Caco-2 (cell line): ENCODE measurements around the gene ZNF438. TPM values are rescaled to one million over a fixed set of nuclear protein-coding genes. Genes with fewer than 3 reads are reported as not detected.

Experiments used
- BruUV-seq: library from RNA; stranded (reverse); fragments of 400-500 nt; replicated peaks from 2 replicates; lab custom pipeline; 2021; lab: Mats Ljungman, UMichigan
- CTCF ChIA-PET: fragments of 300-600 bp; sonication (Branson Sonifier 250); formaldehyde crosslinking; loops from one replicate; lab custom pipeline; 2022; ENCODE audit warnings: antibody characterized with exemption; lab: Charles Lee
- POLR2A ChIA-PET: fragments of 300-600 bp; sonication (Branson Sonifier 250); formaldehyde crosslinking; loops from one replicate; lab custom pipeline; 2022; ENCODE audit warnings: antibody characterized with exemption; lab: Charles Lee
- DNase-seq, 2 experiments: peaks; one replicate each; pipeline versions ENCODE4 v3.0.0 to v3.0.0-alpha.2; 2020 to 2022
- H3K27me3 ChIP-seq: replicated peaks from 2 replicates; pipeline ENCODE4 v1.6.0; 2011; ENCODE audit warnings: low read length; ENCODE audit not compliant: control insufficient read depth, insufficient read depth
- H3K36me3 ChIP-seq: 2 replicates; pipeline ENCODE4 v1.5.1; 2011; ENCODE audit warnings: low read length; ENCODE audit not compliant: control insufficient read depth, insufficient read depth
- H3K4me1 ChIP-seq: fragments of 250-450 bp; sonication (Bioruptor Pico); 2 replicates; pipeline ENCODE4 v1.5.1; 2020; ENCODE audit warnings: mild to moderate bottlenecking
- H3K4me3 ChIP-seq: 2 replicates; pipeline ENCODE4 v1.5.1; 2011; ENCODE audit warnings: low read depth, mild to moderate bottlenecking, control low read depth, low read length
- H3K9me3 ChIP-seq: fragments of 250-450 bp; sonication (Bioruptor Pico); 2 replicates; pipeline ENCODE4 v1.5.1; 2020; ENCODE audit warnings: mild to moderate bottlenecking, moderate library complexity
- H3K27ac Mint-ChIP-seq: one replicate; pipeline ENCODE4 v1.8.0; 2022; ENCODE audit warnings: mixed read lengths; ENCODE audit not compliant: unreplicated experiment
- H3K27me3 Mint-ChIP-seq: one replicate; pipeline ENCODE4 v1.8.0; 2022; ENCODE audit warnings: mixed read lengths; ENCODE audit not compliant: insufficient read depth, unreplicated experiment
- H3K36me3 Mint-ChIP-seq: one replicate; pipeline ENCODE4 v1.8.0; 2022; ENCODE audit warnings: mild to moderate bottlenecking, mixed read lengths; ENCODE audit not compliant: insufficient read depth, unreplicated experiment
- H3K4me1 Mint-ChIP-seq: one replicate; pipeline ENCODE4 v1.8.0; 2022; ENCODE audit warnings: low read depth, mixed read lengths; ENCODE audit not compliant: unreplicated experiment
- H3K4me3 Mint-ChIP-seq: one replicate; pipeline ENCODE4 v1.8.0; 2022; ENCODE audit warnings: mild to moderate bottlenecking, moderate library complexity, mixed read lengths; ENCODE audit not compliant: unreplicated experiment
- H3K9me3 Mint-ChIP-seq: one replicate; pipeline ENCODE4 v1.8.0; 2022; ENCODE audit warnings: mixed read lengths; ENCODE audit not compliant: unreplicated experiment
- CTCF ChIP-seq, 2 experiments: fragments of 200-600 bp in 1 of 2; IDR thresholded peaks; 1 replicate in 1 of 2; 2 replicates in 1 of 2; pipeline versions ENCODE4 v1.5.1 to v1.8.0; 2011 to 2022; ENCODE audit warnings: antibody characterized with exemption in 1 of 2, control low read depth in 1 of 2, inconsistent platforms in 1 of 2, low read depth in 1 of 2, low read length in 1 of 2, mild to moderate bottlenecking in 1 of 2, moderate library complexity in 1 of 2; ENCODE audit not compliant: insufficient read depth in 1 of 2, severe bottlenecking in 1 of 2, unreplicated experiment in 1 of 2
- intact Hi-C: fragments of 100-400 bp; cut with micrococcal nuclease; formaldehyde crosslinking; loops from one replicate; pipeline ENCODE4 v1.10.0; 2022; ENCODE audit not compliant: unreplicated experiment
- total RNA-seq: library from RNA; stranded (reverse); gene quantifications from 2 replicates; pipeline ENCODE4 v1.2.3, GENCODE V29; 2022

Gene ZNF438
- total RNA-seq, 1 experiment from 2014 or later = 1.00 TPM

GRCh38 chr10:31014161-31014875, 17.3 kb downstream of the ZNF438 start:
- TF ChIP-seq CTCF (IDR thresholded peaks at IDR 0.05; ENCODE audit: insufficient read depth in 1 of 2, low read depth in 1 of 2, low read length in 1 of 2, severe bottlenecking in 1 of 2, unreplicated experiment in 1 of 2) = no peak
- no peaks in the 10 kb centered on the region for H3K9me3 ChIP-seq
- H3K4me3 ChIP-seq = no peak overlapping the region
- no peaks in the 10 kb centered on the region for H3K36me3 ChIP-seq
- no peaks in the 10 kb centered on the region for H3K4me1 Mint-ChIP-seq
- POLR2A ChIA-PET = no interaction called here
- H3K27ac Mint-ChIP-seq = no peak overlapping the region
- H3K36me3 Mint-ChIP-seq = no peaks in the 10 kb centered on the region
- no peak for DNase-seq
- no peak overlapping the region for H3K4me3 Mint-ChIP-seq
- H3K27me3 ChIP-seq = no peaks in the 10 kb centered on the region
- H3K27me3 Mint-ChIP-seq = no peaks in the 10 kb centered on the region
- intact Hi-C loops = no loop called here
- H3K9me3 Mint-ChIP-seq = no peaks in the 10 kb centered on the region
- BruUV-seq = no TSS peak
- CTCF ChIA-PET = no interaction called here
- no peaks in the 10 kb centered on the region for H3K4me1 ChIP-seq

- no peak for DNase-seq
- no peak for TF ChIP-seq CTCF (IDR thresholded peaks at IDR 0.05; ENCODE audit: insufficient read depth in 1 of 2, low read depth in 1 of 2, low read length in 1 of 2, severe bottlenecking in 1 of 2, unreplicated experiment in 1 of 2)
- Mint-ChIP-seq H3K27ac (no peak overlapping the region), H3K9me3 (no peaks in the 10 kb centered on the region), H3K27me3 (no peaks in the 10 kb centered on the region), H3K4me1 (no peaks in the 10 kb centered on the region), H3K4me3 (no peak overlapping the region), H3K36me3 (no peaks in the 10 kb centered on the region)
- no peaks in the 10 kb centered on the region for H3K4me1 ChIP-seq
- no peaks in the 10 kb centered on the region for H3K36me3 ChIP-seq
- no peak overlapping the region for H3K4me3 ChIP-seq
- BruUV-seq = no TSS peak
- CTCF ChIA-PET = no interaction called here
- no peaks in the 10 kb centered on the region for H3K27me3 ChIP-seq
- H3K9me3 ChIP-seq = no peaks in the 10 kb centered on the region
- intact Hi-C loops = no loop called here
- POLR2A ChIA-PET = no interaction called here
Observed at GRCh38 chr10:31013331-31013730, 18.3 kb downstream of the ZNF438 start.

- H3K4me3 ChIP-seq = no peak overlapping the region
- CTCF ChIA-PET = no interaction called here
- Mint-ChIP-seq H3K27me3 (no peaks in the 10 kb centered on the region), H3K9me3 (no peaks in the 10 kb centered on the region), H3K4me1 (no peaks in the 10 kb centered on the region), H3K4me3 (no peak overlapping the region), H3K27ac (no peak overlapping the region), H3K36me3 (no peaks in the 10 kb centered on the region)
- POLR2A ChIA-PET = no interaction called here
- H3K4me1 ChIP-seq = no peaks in the 10 kb centered on the region
- H3K9me3 ChIP-seq = no peaks in the 10 kb centered on the region
- no peaks in the 10 kb centered on the region for H3K36me3 ChIP-seq
- no peaks in the 10 kb centered on the region for H3K27me3 ChIP-seq
- intact Hi-C loops = no loop called here
- BruUV-seq = no TSS peak
- TF ChIP-seq CTCF (IDR thresholded peaks at IDR 0.05; ENCODE audit: insufficient read depth in 1 of 2, low read depth in 1 of 2, low read length in 1 of 2, severe bottlenecking in 1 of 2, unreplicated experiment in 1 of 2) = no peak
- no peak for DNase-seq
Observed at GRCh38 chr10:31011665-31012022, 20.0 kb downstream of the ZNF438 start.
